PC-3 (cell line): Measurements from ENCODE around the gene IL4I1. TPM values are rescaled to one million over a fixed set of nuclear protein-coding genes. Genes with fewer than 3 reads are reported as not detected.

Source experiments
- ATAC-seq: fragments of 200-7000 bp; cut with Tn5 transposase; 2 replicates; pipeline ENCODE4 v1.9.1; 2020; ENCODE audit warnings: mild to moderate bottlenecking, moderate library complexity
- BruUV-seq: library from RNA; stranded (reverse); fragments of 400-500 nt; replicated peaks from 2 replicates; lab custom pipeline; 2021; lab: Mats Ljungman, UMichigan
- CTCF ChIA-PET: fragments of 300-600 bp; sonication (Branson Sonifier 250); formaldehyde crosslinking; loops from one replicate; lab custom pipeline; 2022; ENCODE audit warnings: antibody characterized with exemption; lab: Charles Lee
- POLR2A ChIA-PET: fragments of 300-600 bp; sonication (Branson Sonifier 250); formaldehyde crosslinking; loops from one replicate; lab custom pipeline; 2022; ENCODE audit warnings: antibody characterized with exemption; ENCODE audit not compliant: unreplicated experiment; lab: Charles Lee
- DNase-seq: peaks from one replicate; pipeline ENCODE4 v3.0.0-alpha.2; 2015
- H2AFZ ChIP-seq: fragments of 300-600 bp; sonication (generic); 2 replicates; pipeline ENCODE4 v1.6.0; 2016; ENCODE audit warnings: antibody characterized with exemption, low read length
- H3F3A ChIP-seq: fragments of 300-600 bp; sonication (generic); one replicate; pipeline ENCODE4 v1.6.0; 2017; ENCODE audit warnings: antibody characterized with exemption, low read length, control low read depth, mild to moderate bottlenecking; ENCODE audit not compliant: unreplicated experiment
- H3K27ac ChIP-seq: fragments of 300-600 bp; sonication (generic); 2 replicates; pipeline ENCODE4 v1.5.1; 2016; ENCODE audit warnings: mild to moderate bottlenecking, low read length
- H3K27me3 ChIP-seq: fragments of 300-600 bp; sonication (generic); 2 replicates; pipeline ENCODE4 v1.6.1; 2016; ENCODE audit warnings: low read length, mixed read lengths
- H3K36me3 ChIP-seq: fragments of 300-600 bp; sonication (generic); 2 replicates; pipeline ENCODE4 v1.6.1; 2016; ENCODE audit warnings: low read depth, mixed run types, low read length, mixed read lengths
- H3K4me1 ChIP-seq: fragments of 300-600 bp; sonication (generic); 2 replicates; pipeline ENCODE4 v1.5.1; 2016; ENCODE audit warnings: low read length; ENCODE audit not compliant: insufficient read depth
- H3K4me2 ChIP-seq: fragments of 300-600 bp; sonication (generic); 2 replicates; pipeline ENCODE4 v1.6.0; 2016; ENCODE audit warnings: low read length
- H3K4me3 ChIP-seq: fragments of 300-600 bp; sonication (generic); 2 replicates; pipeline ENCODE4 v1.5.1; 2016; ENCODE audit warnings: mild to moderate bottlenecking, low read length, mixed read lengths
- H3K79me2 ChIP-seq: fragments of 300-600 bp; sonication (generic); 2 replicates; pipeline ENCODE4 v1.6.1; 2017; ENCODE audit warnings: low read length, mixed read lengths
- H3K9ac ChIP-seq: fragments of 300-600 bp; sonication (generic); 2 replicates; pipeline ENCODE4 v1.6.0; 2016; ENCODE audit warnings: mild to moderate bottlenecking, low read length
- H3K9me2 ChIP-seq: fragments of 300-600 bp; sonication (generic); replicated peaks from 2 replicates; pipeline ENCODE4 v1.6.1; 2016; ENCODE audit warnings: mixed run types, low read length, mixed read lengths
- H3K9me3 ChIP-seq: fragments of 300-600 bp; sonication (generic); 2 replicates; pipeline ENCODE4 v1.6.1; 2016; ENCODE audit warnings: low read length, mixed read lengths
- H4K20me1 ChIP-seq: fragments of 300-600 bp; sonication (generic); 2 replicates; pipeline ENCODE4 v1.6.1; 2016; ENCODE audit warnings: low read length, mixed read lengths
- CTCF ChIP-seq: fragments of 300-600 bp; sonication (generic); conservative IDR thresholded peaks from 2 replicates; pipeline ENCODE4 v1.5.1; 2017; ENCODE audit warnings: antibody characterized with exemption, low read depth, mild to moderate bottlenecking, low read length
- EZH2 ChIP-seq: fragments of 300-600 bp; sonication (generic); IDR thresholded peaks from one replicate; pipeline ENCODE4 v1.6.1; 2017; ENCODE audit warnings: antibody characterized with exemption, mild to moderate bottlenecking, low read length; ENCODE audit not compliant: unreplicated experiment
- EZH2phosphoT487 ChIP-seq: fragments of 300-600 bp; sonication (generic); IDR thresholded peaks from 2 replicates; pipeline ENCODE4 v1.6.1; 2018; ENCODE audit warnings: mild to moderate bottlenecking, antibody characterized with exemption, low read length, borderline replicate concordance
- intact Hi-C: fragments of 100-400 bp; cut with micrococcal nuclease; formaldehyde crosslinking; loops from 2 replicates; pipeline ENCODE4 v1.9.0; 2023
- total RNA-seq: library from RNA; depleted of rRNA; stranded (reverse); fragments of >200 nt; gene quantifications from 2 replicates; pipeline ENCODE4 v1.2.3, GENCODE V29; 2014

Gene IL4I1
- total RNA-seq, 1 experiment from 2014 or later, result 2.2 TPM

- Histone ChIP-seq H3K4me2 (no peak overlapping the region), H3K27ac (no peak overlapping the region), H2AFZ (no peak overlapping the region), H3K9me2 (no peaks in the 10 kb centered on the region), H3K4me1 (peaks cover 16% of the 10 kb centered on the region), H3K9ac (no peak overlapping the region), H4K20me1 (no peaks in the 10 kb centered on the region), H3K27me3 (no peaks in the 10 kb centered on the region), H3K4me3 (no peak overlapping the region), H3F3A (no peaks in the 10 kb centered on the region), H3K9me3 (no peaks in the 10 kb centered on the region), H3K79me2 (0 out of 2 replicates have a peak, but pooled peaks cover 5% of the 10 kb centered on the region), H3K36me3 (no peaks in the 10 kb centered on the region)
- CTCF ChIA-PET, result no interaction called here
- POLR2A ChIA-PET, result interaction anchor here (0.7 kb wide), 1 partner anchor 205 kb away, joined by 3 read pairs; the partner anchor contains the start of gene RRAS
- no peak for DNase-seq
- no TSS peak for BruUV-seq
- TF ChIP-seq EZH2phosphoT487 (no peak), EZH2 (no peak), CTCF (no peak)
- no peak for ATAC-seq
- intact Hi-C loops, result loop anchor here (5.0 kb wide), 1 partner anchor 92 kb away; no protein-coding TSS in a partner anchor
Observed at GRCh38 chr19:49844138-49845095, 52.3 kb downstream of the IL4I1 start.

GRCh38 chr19:49843265-49843664 is 53.4 kb downstream of the IL4I1 start:
- no peak for DNase-seq
- no TSS peak for BruUV-seq

More at GRCh38 chr19:49843265-49843664, 53.4 kb downstream of the IL4I1 start:
- intact Hi-C loops, result no loop called here
- H4K20me1 ChIP-seq, result no peaks in the 10 kb centered on the region
- CTCF ChIA-PET, result no interaction called here
- no peak overlapping the region for H3K27ac ChIP-seq
- H3K4me2 ChIP-seq, result no peak overlapping the region
- no peaks in the 10 kb centered on the region for H3K27me3 ChIP-seq
- peaks cover 7% of the 10 kb centered on the region for H3K36me3 ChIP-seq
- H3K4me3 ChIP-seq, result no peak overlapping the region
- H3F3A ChIP-seq, result no peaks in the 10 kb centered on the region
- TF ChIP-seq EZH2phosphoT487 (no peak), CTCF (no peak), EZH2 (no peak)
- H3K9ac ChIP-seq, result no peak overlapping the region
- H3K9me3 ChIP-seq, result no peaks in the 10 kb centered on the region
- H3K4me1 ChIP-seq, result peaks cover 6% of the 10 kb centered on the region
- H2AFZ ChIP-seq, result no peak overlapping the region
- POLR2A ChIA-PET, result no interaction called here
- ATAC-seq, result no peak
- H3K9me2 ChIP-seq, result no peaks in the 10 kb centered on the region
- H3K79me2 ChIP-seq, result no peaks in the 10 kb centered on the region
